GM21526 (cell line): ENCODE results near the gene SHC3.

Experiments used
- ATAC-seq: cut with Tn5 transposase; IDR thresholded peaks from one replicate; pipeline ENCODE4 v1.9.1; 2021; ENCODE audit warnings: moderate library complexity; ENCODE audit not compliant: unreplicated experiment, low FRiP score

Gene SHC3

GRCh38 chr9:88992556-88992955 lies 186.1 kb downstream of the SHC3 start:
- ATAC-seq: no peak

- no peak for ATAC-seq
Measured at GRCh38 chr9:88991066-88992034, 187.3 kb downstream of the SHC3 start, which contains the start of gene S1PR3. S1PR3 (plus strand) TSS chr9:88991468; CDS start chr9:89001201, 9,733 bp downstream.

GRCh38 chr9:88990729-88991065 lies 187.9 kb downstream of the SHC3 start:
- no peak for ATAC-seq

GRCh38 chr9:88990041-88990728 lies 188.4 kb downstream of the SHC3 start:
- ATAC-seq: no peak

GRCh38 chr9:88988796-88989641 lies 189.6 kb downstream of the SHC3 start:
- no peak for ATAC-seq

GRCh38 chr9:88987661-88988060 lies 191.0 kb downstream of the SHC3 start:
- no peak for ATAC-seq

GRCh38 chr9:88986776-88987175 lies 191.8 kb downstream of the SHC3 start:
- no peak for ATAC-seq

- no peak for ATAC-seq
Measured at GRCh38 chr9:88985616-88986015, 193.0 kb downstream of the SHC3 start.

GRCh38 chr9:88984543-88984883 lies 194.1 kb downstream of the SHC3 start:
- ATAC-seq: no peak

- ATAC-seq: no peak
Measured at GRCh38 chr9:88983865-88984542, 194.6 kb downstream of the SHC3 start.

GRCh38 chr9:88980740-88981203 lies 197.8 kb downstream of the SHC3 start:
- no peak for ATAC-seq

- ATAC-seq: no peak
Measured at GRCh38 chr9:88979791-88980190, 198.8 kb downstream of the SHC3 start.

GRCh38 chr9:88979021-88979420 lies 199.6 kb downstream of the SHC3 start:
- ATAC-seq: no peak

- no peak for ATAC-seq
Measured at GRCh38 chr9:88978034-88978433, 200.6 kb downstream of the SHC3 start.

GRCh38 chr9:88976890-88977257 lies 201.7 kb downstream of the SHC3 start:
- no peak for ATAC-seq

- no peak for ATAC-seq
Measured at GRCh38 chr9:88975966-88976889, 202.4 kb downstream of the SHC3 start.

- no peak for ATAC-seq
Measured at GRCh38 chr9:88974641-88975040, 204.0 kb downstream of the SHC3 start.

- ATAC-seq: no peak
Measured at GRCh38 chr9:88973281-88974045, 205.2 kb downstream of the SHC3 start.

- ATAC-seq: no peak
Measured at GRCh38 chr9:88972401-88972800, 206.2 kb downstream of the SHC3 start.
